ENCODE data around the gene DDX24. TPM values are rescaled to one million over a fixed set of nuclear protein-coding genes. Genes with fewer than 3 reads are reported as not detected.

The DDX24 gene
- total RNA-seq, 1 experiment from 2014 or later: 174 TPM

GRCh38 chr14:94043111-94043755 lies 37.8 kb downstream of the DDX24 start:
- CTCF ChIA-PET: interaction anchor here (1.9 to 2.7 kb wide), 3 partner anchors 86 to 103 kb away, joined by 6 to 13 read pairs (median 11); partner anchors contain the start of gene IFI27L2
- POLR2A ChIA-PET: no interaction called here
- ATAC-seq: no peak
- H3K4me1 Mint-ChIP-seq: no peaks in the 10 kb centered on the region; the same call in 1 of the 2 replicates
- no peak overlapping the region for H3K27ac Mint-ChIP-seq
- H3K9me3 Mint-ChIP-seq: no peaks in the 10 kb centered on the region
- peaks cover 22% of the 10 kb centered on the region for H3K36me3 Mint-ChIP-seq
- H3K4me3 Mint-ChIP-seq: no peak overlapping the region
- no peak for DNase-seq (ENCODE audit: low spot score)
- TF ChIP-seq ZNF532 (CRISPR knock-in tag; IDR thresholded peaks at IDR 0.05; ENCODE audit: borderline replicate concordance): no peak
- no peaks in the 10 kb centered on the region for H3K27me3 Mint-ChIP-seq (ENCODE audit: low read depth)

GRCh38 chr14:94042433-94043091 lies 38.4 kb downstream of the DDX24 start:
- CTCF ChIA-PET: interaction anchor here (1.9 to 2.7 kb wide), 3 partner anchors 87 to 102 kb away, joined by 6 to 13 read pairs (median 11); partner anchors contain the start of gene IFI27L2
- Mint-ChIP-seq H3K4me1 (no peaks in the 10 kb centered on the region; the same call in 1 of the 2 replicates), H3K4me3 (no peak overlapping the region), H3K36me3 (peaks cover 15% of the 10 kb centered on the region; the same call in 1 of the 2 replicates), H3K27ac (no peak overlapping the region), H3K9me3 (no peaks in the 10 kb centered on the region), H3K27me3 (ENCODE audit: low read depth) (no peaks in the 10 kb centered on the region)
- no peak for TF ChIP-seq RORB (CRISPR knock-in tag; IDR thresholded peaks at IDR 0.05)
- TF ChIP-seq MYBL2 (CRISPR knock-in tag; IDR thresholded peaks at IDR 0.05): no peak
- no peak for TF ChIP-seq CBFB (CRISPR knock-in tag; IDR thresholded peaks at IDR 0.05; ENCODE audit: low read depth)
- no peak for TF ChIP-seq E2F1 (CRISPR knock-in tag; IDR thresholded peaks at IDR 0.05)
- TF ChIP-seq GRHL2 (CRISPR knock-in tag; IDR thresholded peaks at IDR 0.05; ENCODE audit: insufficient replicate concordance, severe bottlenecking): no peak
- TF ChIP-seq ZNF671 (CRISPR knock-in tag; IDR thresholded peaks at IDR 0.05): no peak
- no peak for TF ChIP-seq ZNF219 (CRISPR knock-in tag; IDR thresholded peaks at IDR 0.05; ENCODE audit: borderline replicate concordance)
- TF ChIP-seq FOXK1 (CRISPR knock-in tag; IDR thresholded peaks at IDR 0.05): no peak
- no peak for TF ChIP-seq OVOL2 (CRISPR knock-in tag; IDR thresholded peaks at IDR 0.05; ENCODE audit: borderline replicate concordance)
- no peak for TF ChIP-seq NFE2L1 (CRISPR knock-in tag; IDR thresholded peaks at IDR 0.05)
- no peak for TF ChIP-seq NFYB (CRISPR knock-in tag; conservative IDR thresholded peaks at IDR 0.05; ENCODE audit: low read depth)
- TF ChIP-seq KAT7 (CRISPR knock-in tag; IDR thresholded peaks at IDR 0.05; ENCODE audit: borderline replicate concordance): no peak
- no peak for TF ChIP-seq ZNF232 (CRISPR knock-in tag; IDR thresholded peaks at IDR 0.05)
- TF ChIP-seq CREM (CRISPR knock-in tag; IDR thresholded peaks at IDR 0.05): no peak
- TF ChIP-seq FOXP4 (CRISPR knock-in tag; IDR thresholded peaks at IDR 0.05): no peak
- TF ChIP-seq CTCF (IDR thresholded peaks at IDR 0.05): no peak
- no peak for TF ChIP-seq PRRX2 (CRISPR knock-in tag; IDR thresholded peaks at IDR 0.05)
- TF ChIP-seq PRDM15 (CRISPR knock-in tag; IDR thresholded peaks at IDR 0.05): no peak
- TF ChIP-seq ERG (CRISPR knock-in tag; IDR thresholded peaks at IDR 0.05): no peak
- POLR2A ChIA-PET: no interaction called here
- no peak for DNase-seq (ENCODE audit: low spot score)
- ATAC-seq: no peak

Measured in WTC11 (cell line).